ENCODE results near the gene ZNHIT2. TPM values are rescaled to one million over a fixed set of nuclear protein-coding genes. Genes with fewer than 3 reads are reported as not detected.

The ZNHIT2 gene
- total RNA-seq, 4 donors from 2014 or later: 4.4 to 12.6 (median 8.2) TPM

GRCh38 chr11:65103476-65103875, 14.0 kb downstream of the ZNHIT2 start:
- TF ChIP-seq, protein P1, sequence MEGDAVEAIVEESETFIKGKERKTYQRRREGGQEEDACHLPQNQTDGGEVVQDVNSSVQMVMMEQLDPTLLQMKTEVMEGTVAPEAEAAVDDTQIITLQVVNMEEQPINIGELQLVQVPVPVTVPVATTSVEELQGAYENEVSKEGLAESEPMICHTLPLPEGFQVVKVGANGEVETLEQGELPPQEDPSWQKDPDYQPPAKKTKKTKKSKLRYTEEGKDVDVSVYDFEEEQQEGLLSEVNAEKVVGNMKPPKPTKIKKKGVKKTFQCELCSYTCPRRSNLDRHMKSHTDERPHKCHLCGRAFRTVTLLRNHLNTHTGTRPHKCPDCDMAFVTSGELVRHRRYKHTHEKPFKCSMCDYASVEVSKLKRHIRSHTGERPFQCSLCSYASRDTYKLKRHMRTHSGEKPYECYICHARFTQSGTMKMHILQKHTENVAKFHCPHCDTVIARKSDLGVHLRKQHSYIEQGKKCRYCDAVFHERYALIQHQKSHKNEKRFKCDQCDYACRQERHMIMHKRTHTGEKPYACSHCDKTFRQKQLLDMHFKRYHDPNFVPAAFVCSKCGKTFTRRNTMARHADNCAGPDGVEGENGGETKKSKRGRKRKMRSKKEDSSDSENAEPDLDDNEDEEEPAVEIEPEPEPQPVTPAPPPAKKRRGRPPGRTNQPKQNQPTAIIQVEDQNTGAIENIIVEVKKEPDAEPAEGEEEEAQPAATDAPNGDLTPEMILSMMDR (IDR thresholded peaks at IDR 0.05; ENCODE audit: low read depth): no peak

- TF ChIP-seq, protein P1 (IDR thresholded peaks at IDR 0.05; ENCODE audit: low read depth): no peak
Measured at GRCh38 chr11:65102142-65103095, 15.1 kb downstream of the ZNHIT2 start.

DNA sequence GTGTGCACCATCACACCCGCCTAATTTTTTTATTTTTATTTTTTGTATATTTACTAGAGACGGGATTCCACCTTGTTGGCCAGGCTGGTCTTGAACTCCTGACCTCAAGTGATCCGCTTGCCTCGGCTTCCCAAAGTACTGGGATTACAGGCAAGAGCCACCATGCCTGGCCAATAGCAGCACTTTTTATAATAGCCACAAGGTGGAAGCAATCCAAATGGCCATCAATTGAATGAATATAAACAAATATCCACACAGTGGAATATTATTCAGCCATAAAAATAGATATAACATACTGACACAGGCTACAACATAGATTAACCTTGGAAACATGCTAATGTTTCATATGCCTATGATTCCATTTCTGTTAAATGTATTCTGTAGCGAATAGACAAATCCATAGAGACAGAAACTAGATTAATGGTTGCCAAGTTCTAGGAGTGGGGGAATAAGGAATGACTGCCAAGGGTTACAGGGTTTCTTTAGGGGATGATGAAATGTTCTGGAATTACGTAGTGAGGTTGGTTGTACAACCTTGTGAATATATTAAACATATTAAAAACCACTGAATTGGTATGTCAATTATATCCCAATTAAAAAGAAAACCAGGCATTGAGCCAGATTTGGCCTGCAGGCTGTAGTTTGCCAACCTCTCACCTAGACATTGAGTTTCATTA, 16.7 kb downstream of the ZNHIT2 start:
- TF ChIP-seq, protein P1 (IDR thresholded peaks at IDR 0.05; ENCODE audit: low read depth): no peak

- TF ChIP-seq, protein P1 (IDR thresholded peaks at IDR 0.05; ENCODE audit: low read depth): no peak
Measured at GRCh38 chr11:65096926-65097325, 20.6 kb downstream of the ZNHIT2 start.

DNA sequence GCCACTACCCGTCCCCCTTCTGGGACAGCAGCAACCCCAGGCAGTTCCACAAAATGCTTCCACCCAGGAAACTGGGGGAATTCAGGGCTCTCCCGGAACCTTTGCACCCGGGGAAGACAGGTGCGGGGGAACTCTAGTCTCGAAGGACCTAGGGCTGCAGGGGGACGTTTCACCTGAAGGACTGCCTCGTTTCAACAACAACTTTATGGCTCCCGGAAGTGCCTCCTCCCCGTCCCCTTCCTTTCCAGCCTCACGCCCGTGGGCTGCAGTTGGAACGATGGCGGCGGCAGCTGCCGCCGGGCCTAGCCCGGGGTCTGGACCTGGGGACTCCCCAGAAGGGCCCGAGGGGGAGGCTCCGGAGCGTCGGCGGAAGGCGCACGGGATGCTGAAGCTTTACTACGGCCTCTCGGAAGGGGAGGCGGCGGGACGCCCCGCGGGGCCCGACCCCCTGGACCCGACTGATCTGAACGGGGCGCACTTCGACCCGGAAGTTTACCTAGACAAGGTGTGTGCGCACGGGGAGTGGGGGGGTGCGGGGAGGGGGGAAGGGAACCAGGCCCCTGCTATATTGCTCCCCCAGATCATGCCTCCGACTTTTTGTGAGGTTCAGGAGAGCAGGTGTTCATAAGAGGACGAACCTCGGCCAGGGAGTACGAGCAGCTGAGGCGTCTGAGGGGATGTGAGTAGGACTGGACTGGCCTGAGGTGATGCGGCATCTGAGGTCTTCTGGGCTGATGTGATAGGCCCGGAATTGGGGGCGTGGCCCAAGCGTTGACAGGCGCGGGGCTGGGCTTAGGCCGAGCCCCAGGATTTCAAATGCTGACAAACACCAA, 21.3 kb downstream of the ZNHIT2 start, which contains the start of gene VPS51:
VPS51 (plus strand) TSS at position 241 of the 833 bp plus-strand sequence; CDS start at position 278, 37 bp downstream.
- TF ChIP-seq, protein P1 (IDR thresholded peaks at IDR 0.05; ENCODE audit: low read depth): no peak

DNA sequence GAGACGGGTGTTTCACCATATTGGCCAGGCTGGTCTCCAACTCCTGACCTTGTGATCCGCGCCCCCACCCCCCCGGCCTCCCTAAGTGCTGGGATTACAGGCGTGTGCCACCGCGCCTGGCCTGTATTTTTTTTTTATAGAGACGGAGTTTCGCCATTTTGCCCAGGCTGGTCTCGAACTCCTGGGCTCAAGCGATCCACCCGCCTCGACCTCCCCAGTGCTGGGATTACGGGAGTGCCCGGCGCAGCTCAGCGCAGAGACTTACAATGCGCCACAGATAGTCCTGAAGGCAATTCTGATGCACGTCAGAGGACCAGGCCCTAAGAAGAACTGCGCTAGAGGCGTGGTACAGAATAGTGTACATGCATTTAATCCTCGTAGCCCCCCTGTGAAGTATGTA, 22.1 kb downstream of the ZNHIT2 start:
- TF ChIP-seq, protein P1 (IDR thresholded peaks at IDR 0.05; ENCODE audit: low read depth): no peak
